ENCODE data around the gene TACC2.

Gene TACC2

GRCh38 chr10:122255509-122256301, 266.7 kb downstream of the TACC2 start:
- FAIRE-seq, result no peak

DNA sequence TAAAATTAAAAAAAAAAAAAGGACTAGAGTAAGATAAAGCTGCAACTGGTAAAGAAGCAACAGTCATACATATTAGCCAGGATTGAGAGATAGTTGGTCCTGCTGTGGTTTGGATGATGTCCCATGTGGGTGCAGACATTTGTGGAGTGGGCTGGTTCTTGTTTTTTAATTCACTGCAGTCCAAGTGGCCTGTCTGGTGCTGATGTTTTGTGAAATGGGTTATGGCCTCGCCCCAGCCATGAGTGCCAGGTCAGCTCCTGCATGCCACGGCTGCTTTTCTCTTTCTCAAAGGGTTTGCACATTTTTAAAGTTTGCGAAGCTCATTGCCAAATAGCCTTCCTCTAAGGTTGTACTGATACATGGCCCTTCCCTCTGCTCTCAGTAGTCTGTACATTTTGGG, 268.1 kb downstream of the TACC2 start:
- no peak for FAIRE-seq

- no peak for FAIRE-seq
Measured at GRCh38 chr10:122258136-122259074, 269.4 kb downstream of the TACC2 start.

DNA sequence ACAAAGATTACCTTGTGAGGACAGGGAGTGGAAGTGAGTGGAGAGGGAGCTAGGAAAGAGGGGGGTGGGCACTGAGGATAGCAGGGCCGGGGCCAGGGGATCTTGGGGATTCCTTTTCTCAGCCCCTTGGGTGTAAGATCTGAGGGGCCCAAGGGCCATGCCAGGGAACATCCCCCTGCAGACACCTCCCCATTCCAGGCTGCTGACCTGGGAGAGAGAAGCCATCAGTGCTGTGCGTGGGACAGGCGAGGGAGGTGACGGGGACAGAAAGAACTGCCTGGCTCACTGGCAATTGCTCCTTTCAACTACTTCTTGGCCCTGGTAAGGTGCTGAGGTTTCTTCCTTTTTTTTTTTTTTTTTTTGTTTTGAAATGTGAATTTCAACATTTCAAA, 270.1 kb downstream of the TACC2 start:
- no peak for FAIRE-seq

- FAIRE-seq, result no peak
Measured at GRCh38 chr10:122261584-122261983, 272.6 kb downstream of the TACC2 start.

DNA sequence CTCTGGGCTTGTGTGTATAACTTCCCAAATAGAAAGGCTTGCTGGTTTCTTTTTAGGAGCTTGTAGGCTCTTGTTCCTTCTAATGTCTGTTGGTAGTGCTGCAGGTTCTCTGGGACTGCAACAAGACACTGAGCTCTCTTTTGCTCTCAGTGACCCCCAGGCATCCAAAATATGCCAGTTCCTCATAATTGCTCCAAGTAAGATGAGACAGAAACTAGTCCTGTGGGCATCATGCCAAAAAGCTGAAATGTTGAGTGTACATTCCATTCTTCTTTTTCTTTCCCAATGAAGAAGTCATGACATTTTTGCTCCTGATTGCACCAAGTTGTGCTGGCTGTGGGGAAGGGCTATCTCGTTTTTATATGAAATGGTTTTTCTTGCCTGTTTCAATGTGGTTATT, 275.0 kb downstream of the TACC2 start:
- FAIRE-seq, result no peak

- FAIRE-seq, result no peak
Measured at GRCh38 chr10:122264436-122264835, 275.5 kb downstream of the TACC2 start.

DNA sequence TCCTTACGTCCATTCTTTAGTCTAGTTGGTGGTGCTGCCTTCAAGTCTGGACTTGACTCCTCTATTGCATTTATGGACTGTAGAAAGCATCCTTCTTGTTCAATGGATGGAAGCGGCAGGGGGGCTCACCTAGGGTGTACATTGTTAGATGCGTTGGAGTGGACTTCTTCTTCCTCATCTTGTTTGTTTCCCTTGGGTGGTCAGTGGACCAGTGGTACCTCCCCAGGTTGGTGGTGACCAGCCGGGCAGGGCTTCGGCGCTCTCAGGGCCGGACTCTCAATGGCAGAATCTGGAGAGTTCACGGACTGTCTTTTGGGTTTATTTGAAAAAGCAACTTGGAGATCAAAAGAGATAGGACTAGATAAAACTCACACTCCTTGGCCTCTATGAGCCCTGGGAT, 276.0 kb downstream of the TACC2 start:
- no peak for FAIRE-seq

DNA sequence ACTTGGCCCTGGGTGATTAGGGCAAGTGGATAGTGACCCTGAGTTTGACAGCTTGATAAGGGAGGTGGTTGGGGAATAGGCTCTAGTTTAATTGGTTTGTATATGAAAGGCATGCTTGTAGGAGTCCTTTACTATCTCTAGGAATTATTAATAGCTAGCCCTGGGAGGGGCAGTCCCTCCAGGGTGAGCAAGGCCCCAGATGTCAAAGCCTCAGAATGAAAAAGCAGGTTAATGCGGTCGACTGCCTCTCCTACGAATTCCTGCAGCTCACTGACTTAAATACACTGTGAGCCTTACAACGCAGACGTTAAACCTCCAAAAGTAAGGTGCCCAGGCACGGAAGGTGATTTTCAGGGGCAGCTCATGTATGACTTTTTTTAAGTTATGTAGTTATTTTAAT, 276.9 kb downstream of the TACC2 start:
- FAIRE-seq, result no peak

GRCh38 chr10:122267849-122268737, 279.1 kb downstream of the TACC2 start:
- FAIRE-seq, result no peak

DNA sequence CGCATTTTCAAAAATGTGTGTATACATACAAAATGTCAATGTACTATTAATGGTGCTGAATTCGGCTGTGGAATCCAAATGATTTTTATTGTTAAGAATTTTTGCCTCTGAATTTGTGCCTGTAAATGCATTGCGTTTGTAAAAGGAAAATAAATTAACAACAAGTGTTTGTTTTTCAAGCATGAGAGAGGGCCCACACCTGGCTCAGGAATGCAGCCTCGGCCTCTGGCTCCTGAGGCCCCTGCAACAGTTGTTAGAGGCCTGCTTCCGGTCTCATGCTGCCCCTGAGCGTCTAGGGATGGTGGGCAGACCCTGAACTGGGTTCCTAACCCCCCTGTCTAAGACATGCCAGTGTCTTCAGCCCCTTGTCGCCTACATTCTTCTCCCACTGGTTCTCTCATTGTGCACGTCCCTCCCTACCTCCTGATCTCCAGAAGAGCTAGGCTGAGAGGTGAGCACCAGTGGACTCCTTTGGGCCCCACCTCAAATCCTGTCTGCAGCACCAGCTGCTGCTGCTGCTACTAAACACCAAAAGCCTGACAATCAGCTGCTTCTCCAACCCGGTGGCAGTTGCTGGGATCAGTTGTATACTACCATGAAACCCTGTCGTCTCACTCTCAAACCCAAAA, 280.2 kb downstream of the TACC2 start:
- FAIRE-seq, result no peak

DNA sequence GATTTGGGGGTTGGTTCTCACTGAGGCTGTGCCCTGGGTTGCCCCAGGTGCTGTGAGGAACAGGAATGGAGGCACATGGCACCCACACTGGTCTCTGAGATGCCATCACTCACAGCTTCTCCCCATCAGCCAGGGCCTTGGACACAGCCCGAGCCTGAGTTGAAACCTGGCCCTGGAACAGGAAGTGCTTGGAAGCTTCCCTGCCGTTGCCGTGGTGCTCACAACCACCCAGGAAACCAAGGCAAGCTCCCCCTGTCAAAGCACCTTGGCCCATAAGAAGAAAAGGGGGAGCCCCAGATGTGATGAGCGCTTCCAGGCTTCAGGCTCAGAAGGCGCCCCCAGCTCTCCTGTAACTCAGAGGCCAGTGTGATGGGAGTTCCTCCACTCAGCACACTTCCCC, 282.1 kb downstream of the TACC2 start, which contains the start of gene BTBD16:
Gene BTBD16, plus strand, starts transcription at position 221 of the 400 bp plus-strand sequence. CDS start 3,786 bp downstream, outside the sequence.
- FAIRE-seq, result no peak

GRCh38 chr10:122273966-122274545, 285.1 kb downstream of the TACC2 start:
- no peak for FAIRE-seq

DNA sequence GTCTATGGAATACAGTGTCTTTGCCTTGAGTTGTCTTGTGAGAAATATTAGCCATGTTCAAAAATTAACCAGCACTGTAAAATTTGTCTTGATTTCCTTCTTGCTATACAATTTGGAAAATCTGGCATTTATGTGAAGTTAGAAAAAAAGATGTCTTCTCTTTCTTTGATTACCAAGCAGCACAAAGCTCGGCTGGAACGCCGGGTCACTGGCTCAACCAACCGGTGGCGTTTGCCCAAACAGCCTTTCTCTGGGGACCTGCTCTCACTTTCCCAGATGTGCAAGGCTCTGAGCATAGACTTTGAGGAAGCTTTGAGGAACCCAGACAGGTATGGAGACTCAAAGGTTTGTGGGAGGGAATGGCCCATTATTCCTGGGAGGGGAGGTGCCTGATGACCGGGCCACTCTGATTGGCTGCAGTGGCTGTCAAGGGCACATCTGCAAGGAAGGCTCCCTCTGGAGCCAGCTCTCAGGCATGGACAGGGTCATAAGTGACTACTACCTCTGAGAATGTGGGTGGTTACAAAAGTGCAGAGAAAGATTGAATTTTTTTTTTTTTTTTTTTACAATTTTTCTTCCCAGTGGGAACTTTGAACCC, 287.7 kb downstream of the TACC2 start:
- FAIRE-seq, result no peak

GRCh38 chr10:122277526-122278136, 288.7 kb downstream of the TACC2 start:
- FAIRE-seq, result no peak

DNA sequence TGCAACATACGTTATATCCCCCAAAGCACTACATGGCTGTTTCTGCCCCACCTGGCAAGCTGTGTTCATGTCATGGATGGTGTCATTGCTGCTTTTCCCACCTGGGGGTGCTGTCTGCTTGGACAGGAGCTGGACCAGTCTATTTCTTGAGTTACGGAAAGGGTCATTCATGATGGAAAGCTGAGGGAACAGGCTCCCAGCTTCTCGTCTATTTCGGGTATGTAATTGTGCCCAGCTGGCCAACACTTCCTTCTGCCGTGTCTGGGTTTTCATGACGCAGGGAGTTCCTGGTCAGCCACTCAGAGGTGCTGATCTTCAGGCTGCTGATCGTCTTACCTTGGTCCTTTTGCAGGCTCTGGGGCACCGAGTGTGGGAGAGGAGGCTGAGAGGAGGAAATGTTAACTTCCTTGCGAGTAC, 290.8 kb downstream of the TACC2 start:
- FAIRE-seq, result no peak

DNA sequence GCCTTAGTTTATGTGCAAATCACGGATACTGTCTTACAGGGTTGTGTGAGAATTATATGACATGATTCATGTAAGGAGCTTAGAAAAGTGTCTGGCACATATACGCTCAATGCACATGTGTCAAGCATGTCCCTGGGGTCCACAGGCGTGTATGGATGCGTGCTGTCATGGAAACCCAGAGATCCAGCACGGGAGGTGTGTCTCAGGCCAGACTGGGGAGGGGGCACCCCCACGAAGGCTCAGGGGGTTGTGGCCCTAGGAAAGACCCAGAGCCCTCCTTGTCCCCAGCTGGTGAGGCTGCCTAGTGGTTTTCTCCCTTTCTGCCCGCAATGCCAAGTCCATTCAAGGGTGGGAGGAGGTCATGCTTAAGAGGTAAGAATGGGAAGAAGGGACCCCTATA, 291.2 kb downstream of the TACC2 start:
- FAIRE-seq, result no peak

GRCh38 chr10:122281018-122281626, 292.2 kb downstream of the TACC2 start:
- no peak for FAIRE-seq

DNA sequence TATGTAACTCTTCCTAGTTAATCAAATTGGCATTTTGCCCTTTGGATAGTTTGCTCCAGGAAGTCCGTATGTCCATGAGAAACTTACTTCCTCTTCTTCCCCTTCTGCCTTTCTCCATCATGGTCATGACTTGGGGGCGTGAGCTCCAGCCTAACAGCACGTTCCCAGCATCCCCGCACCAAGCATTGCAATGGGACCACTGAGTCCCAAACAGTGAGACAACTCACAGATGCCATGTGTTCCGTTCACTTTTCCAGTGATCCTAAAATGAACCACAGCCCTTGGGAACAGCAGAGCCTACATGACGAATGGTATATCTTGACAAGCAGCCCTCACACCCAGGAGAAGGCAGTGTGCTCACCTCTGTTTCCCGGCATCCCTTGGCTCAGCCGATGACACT, 292.8 kb downstream of the TACC2 start:
- FAIRE-seq, result no peak

- no peak for FAIRE-seq
Measured at GRCh38 chr10:122282253-122282671, 293.3 kb downstream of the TACC2 start.

- FAIRE-seq, result no peak
Measured at GRCh38 chr10:122282909-122283308, 293.9 kb downstream of the TACC2 start.
